H1 (cell line): ENCODE measurements around the gene GALNT7. TPM values are rescaled to one million over a fixed set of nuclear protein-coding genes. Genes with fewer than 3 reads are reported as not detected.

Source experiments
- CTCF ChIA-PET: fragments of 300-600 bp; sonication (Branson Sonifier 250); formaldehyde crosslinking; loops from one replicate; lab custom pipeline; 2021; ENCODE audit not compliant: partially characterized antibody; lab: Charles Lee
- POLR2A ChIA-PET: fragments of 300-600 bp; sonication (Branson Sonifier 250); formaldehyde crosslinking; loops from one replicate; lab custom pipeline; 2021; ENCODE audit warnings: inconsistent platforms; ENCODE audit not compliant: partially characterized antibody; lab: Charles Lee
- DNase-seq, 2 experiments: peaks; one replicate each; pipeline versions ENCODE4 v3.0.0 to v3.0.0-alpha.2; 2010 to 2022; ENCODE audit warnings: low spot score in 2 of 2, low read depth in 1 of 2, mixed read lengths in 1 of 2
- FAIRE-seq: peaks from 2 replicates; lab custom pipeline; 2011; peaks lifted over from hg19 to GRCh38; lab: Jason Lieb, UNC
- H2AFZ ChIP-seq: 2 replicates; pipeline ENCODE4 v1.8.1; 2012; ENCODE audit warnings: low read length, inconsistent platforms
- H2AK5ac ChIP-seq: 2 replicates; pipeline ENCODE4 v1.6.1; 2013; ENCODE audit warnings: low read depth, low read length
- H2BK120ac ChIP-seq: replicated peaks from 2 replicates; pipeline ENCODE3; 2013; ENCODE audit warnings: low read depth, low read length, inconsistent platforms
- H2BK12ac ChIP-seq: 2 replicates; pipeline ENCODE4 v1.6.1; 2013; ENCODE audit warnings: low read depth, low read length
- H2BK15ac ChIP-seq: 2 replicates; pipeline ENCODE4 v1.6.1; 2013; ENCODE audit warnings: low read length
- H2BK20ac ChIP-seq: 2 replicates; pipeline ENCODE4 v1.6.1; 2013; ENCODE audit warnings: low read length
- H2BK5ac ChIP-seq: 2 replicates; pipeline ENCODE4 v1.6.1; 2013; ENCODE audit warnings: low read depth, low read length
- H3K14ac ChIP-seq: 2 replicates; pipeline ENCODE4 v1.6.1; 2013; ENCODE audit warnings: inconsistent platforms; ENCODE audit not compliant: insufficient read length
- H3K18ac ChIP-seq: 2 replicates; pipeline ENCODE4 v1.6.1; 2013; ENCODE audit warnings: low read length; ENCODE audit errors: extremely low read depth
- H3K23ac ChIP-seq: 2 replicates; pipeline ENCODE4 v1.6.1; 2013; ENCODE audit warnings: inconsistent platforms; ENCODE audit not compliant: insufficient read length
- H3K23me2 ChIP-seq: 2 replicates; pipeline ENCODE4 v1.6.1; 2013; ENCODE audit warnings: low read depth, low read length
- H3K27ac ChIP-seq: 2 replicates; pipeline ENCODE4 v1.6.1; 2011; ENCODE audit warnings: low read depth, low read length, inconsistent platforms
- H3K27me3 ChIP-seq, 4 experiments: replicated peaks in 1 of 4; 1 replicate in 1 of 4; 2 replicates in 3 of 4; pipeline versions ENCODE4 v1.6.1 to v1.8.1; 2011 to 2013; ENCODE audit warnings: low read length in 3 of 4, mild to moderate bottlenecking in 3 of 4, inconsistent platforms in 2 of 4, mixed read lengths in 2 of 4, moderate library complexity in 1 of 4; ENCODE audit not compliant: control insufficient read depth in 3 of 4, insufficient read depth in 3 of 4; ENCODE audit errors: extremely low read depth in 1 of 4
- H3K36me3 ChIP-seq, 4 experiments: 2 replicates each; pipeline versions ENCODE4 v1.6.1 to v1.8.1; 2011 to 2013; ENCODE audit warnings: mild to moderate bottlenecking in 4 of 4, low read length in 3 of 4, moderate library complexity in 2 of 4, control low read depth in 1 of 4, inconsistent platforms in 1 of 4; ENCODE audit not compliant: insufficient read depth in 4 of 4, control insufficient read depth in 2 of 4
- H3K4ac ChIP-seq: replicated peaks from 2 replicates; pipeline ENCODE3; 2013; ENCODE audit warnings: low read length, low read depth, mixed read lengths, inconsistent platforms; ENCODE audit not compliant: insufficient read length
- H3K4me1 ChIP-seq, 4 experiments: replicated peaks in 1 of 4; 1 replicate in 1 of 4; 2 replicates in 3 of 4; pipeline versions ENCODE4 v1.6.1 to v1.8.1; 2011 to 2013; ENCODE audit warnings: low read length in 3 of 4, inconsistent platforms in 2 of 4, mixed read lengths in 1 of 4; ENCODE audit not compliant: insufficient read depth in 4 of 4, control insufficient read depth in 3 of 4
- H3K4me2 ChIP-seq, 2 experiments: 2 replicates each; pipeline versions ENCODE4 v1.6.1 to v1.8.1; 2011 to 2013; ENCODE audit warnings: low read depth in 2 of 2, low read length in 2 of 2, control low read depth in 1 of 2, inconsistent platforms in 1 of 2, mild to moderate bottlenecking in 1 of 2; ENCODE audit not compliant: insufficient read depth in 1 of 2
- H3K4me3 ChIP-seq, 4 experiments: fragments of 200-600, 300-600 bp in 1 of 4; sonication (generic), shearing (Covaris generic), sonication (Bioruptor Twin) in 1 of 4; 2 replicates each; pipeline versions ENCODE4 v1.5.1 to v1.8.1; 2011 to 2016; ENCODE audit warnings: low read length in 4 of 4, low read depth in 3 of 4, control low read depth in 2 of 4, inconsistent platforms in 2 of 4, mild to moderate bottlenecking in 2 of 4, mixed read lengths in 1 of 4, moderate library complexity in 1 of 4; ENCODE audit not compliant: insufficient read depth in 2 of 4; ENCODE audit errors: extremely low read depth in 1 of 4
- H3K56ac ChIP-seq: replicated peaks from 2 replicates; pipeline ENCODE3; 2013; ENCODE audit warnings: low read depth, mild to moderate bottlenecking, mixed read lengths, low read length, inconsistent platforms; ENCODE audit not compliant: insufficient read length
- H3K79me1 ChIP-seq: 2 replicates; pipeline ENCODE4 v1.6.1; 2013; ENCODE audit warnings: low read depth, low read length, control low read depth
- H3K79me2 ChIP-seq, 2 experiments: 2 replicates each; pipeline versions ENCODE4 v1.6.1 to v1.8.1; 2012 to 2013; ENCODE audit warnings: low read length in 2 of 2, mild to moderate bottlenecking in 2 of 2, inconsistent platforms in 1 of 2; ENCODE audit not compliant: insufficient read depth in 2 of 2, control insufficient read depth in 1 of 2
- H3K9ac ChIP-seq, 4 experiments: replicated peaks in 1 of 4; 1 replicate in 1 of 4; 2 replicates in 3 of 4; pipeline versions ENCODE4 v1.6.1 to v1.8.1; 2011 to 2013; ENCODE audit warnings: low read depth in 3 of 4, low read length in 3 of 4, control low read depth in 2 of 4, mild to moderate bottlenecking in 2 of 4, moderate library complexity in 2 of 4, inconsistent platforms in 1 of 4; ENCODE audit errors: extremely low read depth in 1 of 4
- H3K9me3 ChIP-seq, 2 experiments: 2 replicates each; pipeline versions ENCODE4 v1.6.1 to v1.8.1; 2012 to 2013; ENCODE audit warnings: mild to moderate bottlenecking in 2 of 2, moderate library complexity in 2 of 2, control low read depth in 1 of 2, inconsistent platforms in 1 of 2, low read depth in 1 of 2, low read length in 1 of 2, mixed read lengths in 1 of 2; ENCODE audit not compliant: insufficient read depth in 2 of 2
- H4K20me1 ChIP-seq, 2 experiments: replicated peaks in 1 of 2; 2 replicates each; pipeline versions ENCODE3 to v1.8.1; 2011 to 2013; ENCODE audit warnings: inconsistent platforms in 2 of 2, low read length in 2 of 2, mild to moderate bottlenecking in 1 of 2; ENCODE audit not compliant: insufficient read depth in 2 of 2, control insufficient read depth in 1 of 2
- H4K5ac ChIP-seq: 2 replicates; pipeline ENCODE4 v1.6.1; 2013; ENCODE audit warnings: low read length, low read depth, mixed read lengths, inconsistent platforms; ENCODE audit not compliant: insufficient read length
- H4K8ac ChIP-seq: 2 replicates; pipeline ENCODE4 v1.8.0; 2013; ENCODE audit warnings: mild to moderate bottlenecking, moderate library complexity, low read length, inconsistent platforms; ENCODE audit not compliant: insufficient read depth; ENCODE audit errors: extremely low read depth
- H4K91ac ChIP-seq: replicated peaks from 2 replicates; pipeline ENCODE3; 2013; ENCODE audit warnings: low read length, mixed read lengths, inconsistent platforms; ENCODE audit not compliant: insufficient read length
- BCL11A ChIP-seq, 2 experiments: IDR thresholded peaks; one replicate each; pipeline ENCODE4 v1.6.1; 2011; ENCODE audit warnings: low read depth in 2 of 2, low read length in 2 of 2, mild to moderate bottlenecking in 2 of 2
- CBX8 ChIP-seq: fragments of 300-800, 300-1000 bp; sonication (generic); IDR thresholded peaks from 2 replicates; pipeline ENCODE4 v1.7.1; 2016; ENCODE audit warnings: low read depth, low read length, borderline replicate concordance
- CHD1 ChIP-seq: IDR thresholded peaks from 2 replicates; pipeline ENCODE4 v1.6.1; 2012; ENCODE audit warnings: low read depth, low read length, improper control_type of control experiment
- CHD2 ChIP-seq: IDR thresholded peaks from 2 replicates; pipeline ENCODE4 v1.6.1; 2012; ENCODE audit warnings: low read length, improper control_type of control experiment
- JUN ChIP-seq: IDR thresholded peaks from 2 replicates; pipeline ENCODE4 v1.6.1; 2011; ENCODE audit warnings: low read depth, mild to moderate bottlenecking, improper control_type of control experiment, low read length
- KDM4A ChIP-seq: IDR thresholded peaks from one replicate; pipeline ENCODE4 v1.7.1; 2012; ENCODE audit warnings: low read depth, mild to moderate bottlenecking, moderate library complexity, low read length, inconsistent platforms; ENCODE audit not compliant: severe bottlenecking
- MAX ChIP-seq: IDR thresholded peaks from 2 replicates; pipeline ENCODE4 v1.6.1; 2012; ENCODE audit warnings: inconsistent platforms
- NRF1 ChIP-seq: IDR thresholded peaks from 2 replicates; pipeline ENCODE4 v1.6.1; 2011; ENCODE audit warnings: mild to moderate bottlenecking, low read depth, low read length, improper control_type of control experiment
- POU5F1 ChIP-seq: IDR thresholded peaks from 2 replicates; pipeline ENCODE4 v1.6.1; 2011; ENCODE audit warnings: low read depth, mild to moderate bottlenecking, low read length, moderate library complexity
- RFX5 ChIP-seq: IDR thresholded peaks from 2 replicates; pipeline ENCODE4 v1.6.1; 2011; ENCODE audit warnings: low read depth, low read length, improper control_type of control experiment, borderline replicate concordance
- SIRT6 ChIP-seq: IDR thresholded peaks from one replicate; pipeline ENCODE4 v1.7.1; 2012; ENCODE audit warnings: low read length, inconsistent platforms
- TCF12 ChIP-seq: IDR thresholded peaks from 2 replicates; pipeline ENCODE4 v1.6.1; 2011; ENCODE audit warnings: low read depth, mild to moderate bottlenecking, low read length
- TEAD4 ChIP-seq: IDR thresholded peaks from 2 replicates; pipeline ENCODE4 v1.6.1; 2012; ENCODE audit warnings: low read depth, low read length, inconsistent platforms, mixed read lengths
- WGBS, 2 experiments: shearing (Covaris generic) in 1 of 2; methylation state at CpG; one replicate each; pipeline versions ENCODE4 v1.1.6 to v1.1.7; 2013 to 2015; ENCODE audit warnings: low lambda C conversion rate in 2 of 2, mixed read lengths in 2 of 2, inconsistent platforms in 1 of 2, low coverage in 1 of 2, missing lambda C conversion rate in 1 of 2; ENCODE audit not compliant: insufficient replicate concordance in 2 of 2, insufficient coverage in 1 of 2, insufficient read length in 1 of 2; ENCODE audit errors: extremely low coverage in 1 of 2, missing lambda C conversion rate in 1 of 2; 5-methylcytosine and 5-hydroxymethylcytosine counted together
- polyA plus RNA-seq, 7 experiments: library from polyadenylated mRNA; depleted of rRNA in 3 of 7; stranded (reverse) in 5 of 7; unstranded in 2 of 7; fragments of >200 nt in 5 of 7; fragments of 200-250 nt in 2 of 7; gene quantifications; 1 replicate in 5 of 7; 2 replicates in 1 of 7; 4 replicates in 1 of 7; pipeline versions ENCODE4 v1.2.1 to v1.2.3, GENCODE V29; 2011 to 2013; ENCODE audit warnings: missing spikeins in 2 of 7, mixed read lengths in 2 of 7
- total RNA-seq: library from RNA; stranded (reverse); fragmentation: NEBNext Ultra II Directional; extraction: Animal tissue kit (Norgen Biotek cat#: 25700); gene quantifications from 2 replicates; pipeline ENCODE4 v1.2.1, GENCODE V29; 2021

GALNT7 gene
- total and polyA plus RNA-seq, 2 of the 8 experiments (the other 6 are each of a cell fraction or from before 2014, with no cell fraction given) = 22.4 to 85.5 TPM

GRCh38 chr4:173243917-173244658 lies 75.5 kb downstream of the GALNT7 start:
- DNase-seq = no peak
- ChIA-PET CTCF (interaction anchor here (1.1 to 1.4 kb wide), 2 partner anchors 10 to 15 kb away, joined by 3 to 4 read pairs; no protein-coding TSS in a partner anchor), POLR2A (no interaction called here)
- H3K4me3 ChIP-seq = no peak overlapping the region
- H2BK120ac ChIP-seq = no peak overlapping the region
- no peaks in the 10 kb centered on the region for H4K20me1 ChIP-seq
- peaks cover 3 to 86% of the 10 kb centered on the region in 2 experiments; a peak in 3 of 4 replicates for H3K79me2 ChIP-seq
- 81% methylated on average over 3 of the region's 3 CpGs; no CpG with 5 or more reads in 1 of the 2 experiments for WGBS, 2 experiments
- no peak overlapping the region for H2AFZ ChIP-seq
- peaks cover 9% of the 10 kb centered on the region for H3K79me1 ChIP-seq
- H2BK20ac ChIP-seq = peak overlapping the region; percentile 16; the same call in 1 of the 2 replicates
- no peak overlapping the region for H3K9ac ChIP-seq
- no peak overlapping the region for H2AK5ac ChIP-seq
- no peak overlapping the region for H2BK12ac ChIP-seq
- no peak overlapping the region for H3K4ac ChIP-seq
- 0 out of 2 replicates have a peak overlapping the region, but pooled peaks have one; percentile 20 for H3K18ac ChIP-seq
- peaks cover 0 to 3% (median 0%) of the 10 kb centered on the region in 4 experiments; a peak in 2 of 8 replicates for H3K36me3 ChIP-seq
- no peak overlapping the region for H4K91ac ChIP-seq
- H4K8ac ChIP-seq = no peak overlapping the region
- no peak overlapping the region for H4K5ac ChIP-seq
- no peaks in the 10 kb centered on the region for H3K9me3 ChIP-seq
- no peak overlapping the region for H3K23ac ChIP-seq
- no peak overlapping the region for H3K14ac ChIP-seq
- no peak overlapping the region for H3K27ac ChIP-seq
- no peak for FAIRE-seq
- H2BK5ac ChIP-seq = peak overlapping the region; percentile 22; the same call in 1 of the 2 replicates
- 0 out of 4 replicates have a peak overlapping the region, but pooled peaks of 1 of the 2 experiments have one; percentile 26 for H3K4me2 ChIP-seq
- no peaks in the 10 kb centered on the region for H3K23me2 ChIP-seq
- no peak overlapping the region for H2BK15ac ChIP-seq
- no peaks in the 10 kb centered on the region; a peak in 1 of 7 replicates for H3K27me3 ChIP-seq
- no peak overlapping the region for H3K56ac ChIP-seq
- peaks cover 1 to 31% (median 22%) of the 10 kb centered on the region in 4 experiments for H3K4me1 ChIP-seq
- TF ChIP-seq NRF1 (no peak), CBX8 (no peak), JUN (no peak), SIRT6 (no peak), CHD1 (no peak), CHD2 (no peak), TCF12 (no peak), RFX5 (no peak), BCL11A (IDR thresholded peaks at IDR 0.05; ENCODE audit: low read depth in 2 of 2, low read length in 2 of 2) (no peak), KDM4A (no peak), MAX (no peak), TEAD4 (no peak), POU5F1 (no peak)
